Astrocyte (in vitro differentiated cells and primary cell): ENCODE results near the gene SV2C. TPM values are rescaled to one million over a fixed set of nuclear protein-coding genes. Genes with fewer than 3 reads are reported as not detected.

Source experiments
- DNase-seq: peaks from one replicate; pipeline ENCODE4 v3.0.0-alpha.2; 2010; ENCODE audit warnings: low read depth
- FAIRE-seq: peaks from 2 replicates; lab custom pipeline; 2011; peaks lifted over from hg19 to GRCh38; lab: Jason Lieb, UNC
- H2AFZ ChIP-seq: 2 replicates; pipeline ENCODE4 v1.6.0; 2012; ENCODE audit warnings: low read depth, low read length, inconsistent platforms
- H3K27ac ChIP-seq: 2 replicates; pipeline ENCODE4 v1.5.1; 2011; ENCODE audit warnings: low read depth, low read length, inconsistent platforms
- H3K27me3 ChIP-seq: 2 replicates; pipeline ENCODE4 v1.6.0; 2011; ENCODE audit warnings: low read length, inconsistent platforms; ENCODE audit not compliant: insufficient read depth
- H3K36me3 ChIP-seq: 2 replicates; pipeline ENCODE4 v1.5.1; 2011; ENCODE audit warnings: low read length, inconsistent platforms; ENCODE audit not compliant: insufficient read depth
- H3K4me1 ChIP-seq: 2 replicates; pipeline ENCODE4 v1.5.1; 2011; ENCODE audit warnings: low read length, inconsistent platforms; ENCODE audit not compliant: insufficient read depth
- H3K4me2 ChIP-seq: 2 replicates; pipeline ENCODE4 v1.6.0; 2012; ENCODE audit warnings: low read length, inconsistent platforms
- H3K4me3 ChIP-seq: 2 replicates; pipeline ENCODE4 v1.5.1; 2011; ENCODE audit warnings: low read depth, mild to moderate bottlenecking, low read length, inconsistent platforms; ENCODE audit not compliant: insufficient read depth
- H3K79me2 ChIP-seq: 2 replicates; pipeline ENCODE4 v1.6.0; 2012; ENCODE audit warnings: mild to moderate bottlenecking, low read length, inconsistent platforms; ENCODE audit not compliant: insufficient read depth
- H3K9ac ChIP-seq: 2 replicates; pipeline ENCODE4 v1.6.0; 2012; ENCODE audit warnings: mild to moderate bottlenecking, low read length, inconsistent platforms
- H3K9me3 ChIP-seq: 2 replicates; pipeline ENCODE4 v1.5.1; 2012; ENCODE audit warnings: low read depth, mild to moderate bottlenecking, low read length, inconsistent platforms; ENCODE audit not compliant: insufficient read depth
- H4K20me1 ChIP-seq: 2 replicates; pipeline ENCODE4 v1.6.0; 2012; ENCODE audit warnings: low read length, inconsistent platforms; ENCODE audit not compliant: insufficient read depth
- H3K27ac Mint-ChIP-seq: one replicate; pipeline ENCODE4 v1.8.0; 2021; ENCODE audit warnings: mild to moderate bottlenecking, mixed read lengths; ENCODE audit not compliant: unreplicated experiment
- H3K27me3 Mint-ChIP-seq: one replicate; pipeline ENCODE4 v1.8.0; 2021; ENCODE audit warnings: low read depth, mixed read lengths; ENCODE audit not compliant: unreplicated experiment
- H3K36me3 Mint-ChIP-seq: one replicate; pipeline ENCODE4 v1.8.0; 2021; ENCODE audit warnings: low read depth, mixed read lengths; ENCODE audit not compliant: unreplicated experiment
- H3K4me1 Mint-ChIP-seq: one replicate; pipeline ENCODE4 v1.8.0; 2021; ENCODE audit warnings: low read depth, mixed read lengths; ENCODE audit not compliant: unreplicated experiment
- H3K4me3 Mint-ChIP-seq: one replicate; pipeline ENCODE4 v1.8.0; 2021; ENCODE audit warnings: mild to moderate bottlenecking, moderate library complexity, mixed read lengths; ENCODE audit not compliant: unreplicated experiment
- H3K9me3 Mint-ChIP-seq: one replicate; pipeline ENCODE4 v1.8.0; 2021; ENCODE audit warnings: mild to moderate bottlenecking, mixed read lengths; ENCODE audit not compliant: unreplicated experiment
- EZH2 ChIP-seq: IDR thresholded peaks from 2 replicates; pipeline ENCODE4 v1.6.1; 2012; ENCODE audit warnings: mild to moderate bottlenecking, low read length, inconsistent platforms; ENCODE audit not compliant: insufficient read depth
- total RNA-seq: library from RNA; stranded (reverse); gene quantifications from 2 replicates; pipeline ENCODE4 v1.2.1, GENCODE V29; 2021
- TF ChIP-seq, protein P1 (sequence below): IDR thresholded peaks from 2 replicates; pipeline ENCODE4 v1.5.1; 2011; ENCODE audit warnings: low read depth, mild to moderate bottlenecking, inconsistent platforms, low read length, moderate library complexity; ENCODE audit not compliant: insufficient read depth

Gene SV2C
- total RNA-seq, 1 donor from 2014 or later = 0.05 TPM

DNA sequence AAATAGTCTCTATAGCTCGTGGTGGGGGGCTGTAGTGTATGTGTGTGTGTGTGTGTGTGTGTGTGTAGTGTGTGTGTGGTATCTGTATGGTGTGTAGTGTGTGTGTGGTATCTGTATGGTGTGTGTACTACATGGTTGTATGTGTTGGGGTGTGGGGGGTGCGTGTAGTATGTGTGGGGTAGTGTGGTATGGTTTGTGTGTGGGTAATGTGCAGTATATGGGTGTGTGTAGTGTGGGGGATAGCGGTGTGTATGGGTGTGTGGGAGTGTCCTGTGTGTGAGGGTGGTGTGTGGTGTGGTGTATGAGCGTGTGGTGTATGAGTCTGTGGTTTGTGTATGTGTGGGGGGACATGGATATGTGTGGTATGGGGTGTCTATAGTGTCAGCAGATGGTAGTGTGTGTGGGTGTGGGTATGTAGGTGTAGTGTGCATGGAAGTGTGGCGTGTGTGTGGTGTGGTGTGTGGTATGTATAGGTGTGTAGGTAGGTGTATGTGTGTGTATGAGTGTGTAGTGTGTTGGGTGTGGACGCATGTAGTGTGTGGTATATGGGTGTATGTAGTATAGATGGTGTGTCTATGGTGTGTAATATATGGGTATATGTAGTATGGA, 174.1 kb downstream of the SV2C start:
- Histone ChIP-seq H3K9ac (no peak overlapping the region), H3K9me3 (no peaks in the 10 kb centered on the region), H3K27me3 (no peaks in the 10 kb centered on the region), H3K27ac (no peak overlapping the region), H3K4me3 (no peak overlapping the region), H3K36me3 (no peaks in the 10 kb centered on the region), H3K4me1 (no peaks in the 10 kb centered on the region), H2AFZ (no peak overlapping the region), H4K20me1 (no peaks in the 10 kb centered on the region), H3K79me2 (no peaks in the 10 kb centered on the region), H3K4me2 (no peak overlapping the region)
- FAIRE-seq = no peak
- Mint-ChIP-seq H3K4me3 (no peak overlapping the region), H3K27ac (no peak overlapping the region), H3K27me3 (peaks cover 20% of the 10 kb centered on the region), H3K4me1 (no peaks in the 10 kb centered on the region), H3K9me3 (no peaks in the 10 kb centered on the region), H3K36me3 (no peaks in the 10 kb centered on the region)
- no peak for TF ChIP-seq EZH2
- TF ChIP-seq, protein P1, sequence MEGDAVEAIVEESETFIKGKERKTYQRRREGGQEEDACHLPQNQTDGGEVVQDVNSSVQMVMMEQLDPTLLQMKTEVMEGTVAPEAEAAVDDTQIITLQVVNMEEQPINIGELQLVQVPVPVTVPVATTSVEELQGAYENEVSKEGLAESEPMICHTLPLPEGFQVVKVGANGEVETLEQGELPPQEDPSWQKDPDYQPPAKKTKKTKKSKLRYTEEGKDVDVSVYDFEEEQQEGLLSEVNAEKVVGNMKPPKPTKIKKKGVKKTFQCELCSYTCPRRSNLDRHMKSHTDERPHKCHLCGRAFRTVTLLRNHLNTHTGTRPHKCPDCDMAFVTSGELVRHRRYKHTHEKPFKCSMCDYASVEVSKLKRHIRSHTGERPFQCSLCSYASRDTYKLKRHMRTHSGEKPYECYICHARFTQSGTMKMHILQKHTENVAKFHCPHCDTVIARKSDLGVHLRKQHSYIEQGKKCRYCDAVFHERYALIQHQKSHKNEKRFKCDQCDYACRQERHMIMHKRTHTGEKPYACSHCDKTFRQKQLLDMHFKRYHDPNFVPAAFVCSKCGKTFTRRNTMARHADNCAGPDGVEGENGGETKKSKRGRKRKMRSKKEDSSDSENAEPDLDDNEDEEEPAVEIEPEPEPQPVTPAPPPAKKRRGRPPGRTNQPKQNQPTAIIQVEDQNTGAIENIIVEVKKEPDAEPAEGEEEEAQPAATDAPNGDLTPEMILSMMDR = no peak
- no peak for DNase-seq

DNA sequence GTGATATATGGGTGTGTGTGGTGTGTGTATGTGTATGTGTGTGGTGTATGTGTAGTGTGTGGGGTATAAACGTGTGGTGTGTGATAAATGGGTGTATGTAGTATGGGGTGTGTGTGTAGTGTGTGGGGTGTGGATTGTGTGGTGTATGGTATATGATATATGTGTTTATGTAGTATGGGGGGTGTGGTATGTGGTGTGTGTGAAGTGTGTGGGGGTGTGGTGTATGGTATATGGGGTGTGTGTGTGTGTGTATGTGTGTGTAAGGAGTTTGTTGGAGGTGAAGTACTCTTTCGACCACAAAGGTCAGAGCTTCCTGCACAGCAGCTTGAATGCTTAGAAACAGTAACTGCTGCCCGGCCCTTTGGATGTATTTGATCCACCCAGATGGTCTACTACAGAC, 174.7 kb downstream of the SV2C start:
- H3K4me1 ChIP-seq = no peaks in the 10 kb centered on the region
- H3K79me2 ChIP-seq = no peaks in the 10 kb centered on the region
- no peaks in the 10 kb centered on the region for H4K20me1 ChIP-seq
- peaks cover 20% of the 10 kb centered on the region for H3K27me3 Mint-ChIP-seq
- H3K27me3 ChIP-seq = no peaks in the 10 kb centered on the region
- H3K9me3 Mint-ChIP-seq = peaks cover 5% of the 10 kb centered on the region
- H3K4me3 ChIP-seq = no peak overlapping the region
- FAIRE-seq = no peak
- H3K9me3 ChIP-seq = no peaks in the 10 kb centered on the region
- no peak overlapping the region for H3K27ac ChIP-seq
- H3K4me1 Mint-ChIP-seq = no peaks in the 10 kb centered on the region
- no peak overlapping the region for H3K27ac Mint-ChIP-seq
- H3K4me3 Mint-ChIP-seq = no peak overlapping the region
- H2AFZ ChIP-seq = no peak overlapping the region
- DNase-seq = no peak
- no peaks in the 10 kb centered on the region for H3K36me3 ChIP-seq
- H3K9ac ChIP-seq = no peak overlapping the region
- H3K4me2 ChIP-seq = no peak overlapping the region
- TF ChIP-seq, protein P1 = no peak
- TF ChIP-seq EZH2 = no peak
- no peaks in the 10 kb centered on the region for H3K36me3 Mint-ChIP-seq

DNA sequence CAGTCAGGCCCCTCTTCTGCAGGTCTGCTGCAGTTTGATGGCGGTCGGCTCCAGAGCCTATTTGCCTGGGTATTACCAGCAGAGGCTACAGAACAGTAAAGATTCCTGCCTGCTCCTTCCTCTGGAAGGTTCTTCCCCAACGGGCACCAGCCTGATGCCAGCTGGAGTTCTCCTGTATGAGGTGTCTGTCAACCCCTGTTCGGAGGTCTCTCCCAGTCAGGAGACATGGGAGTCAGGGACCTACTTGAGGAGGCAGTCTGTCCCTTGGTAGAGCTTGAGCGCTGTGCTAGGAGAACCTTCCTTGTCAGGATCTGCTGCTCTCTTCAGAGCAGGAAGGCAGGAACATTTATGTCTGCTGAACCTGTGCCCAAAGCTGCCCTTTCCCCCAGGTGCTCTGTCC, 181.5 kb downstream of the SV2C start:
- H2AFZ ChIP-seq = no peak overlapping the region
- no peak overlapping the region for H3K4me2 ChIP-seq
- H3K27ac ChIP-seq = no peak overlapping the region
- no peak for FAIRE-seq
- peaks cover 17% of the 10 kb centered on the region for H3K9me3 Mint-ChIP-seq
- H3K27me3 ChIP-seq = peaks cover 2% of the 10 kb centered on the region
- H3K9ac ChIP-seq = no peak overlapping the region
- H3K4me3 Mint-ChIP-seq = no peak overlapping the region
- no peaks in the 10 kb centered on the region for H3K36me3 Mint-ChIP-seq
- H3K36me3 ChIP-seq = no peaks in the 10 kb centered on the region
- H3K27me3 Mint-ChIP-seq = no peaks in the 10 kb centered on the region
- no peaks in the 10 kb centered on the region for H3K79me2 ChIP-seq
- H4K20me1 ChIP-seq = no peaks in the 10 kb centered on the region
- no peaks in the 10 kb centered on the region for H3K9me3 ChIP-seq
- DNase-seq = no peak
- TF ChIP-seq EZH2 = no peak
- TF ChIP-seq, protein P1 = no peak
- no peak overlapping the region for H3K4me3 ChIP-seq
- no peaks in the 10 kb centered on the region for H3K4me1 ChIP-seq
- no peak overlapping the region for H3K27ac Mint-ChIP-seq
- peaks cover 5% of the 10 kb centered on the region for H3K4me1 Mint-ChIP-seq
